ENCODE measurements around the gene RBFOX2.

The RBFOX2 gene

GRCh38 chr22:36016684-36017083 lies 11.9 kb downstream of the RBFOX2 start:
- H3K4me3 ChIP-seq (ENCODE audit: low read depth, low read length) = no peak overlapping the region
- DNase-seq (ENCODE audit: low read depth) = no peak
- no peak for TF ChIP-seq MAX (IDR thresholded peaks at IDR 0.05; ENCODE audit: low read depth, low read length)
- no peak for TF ChIP-seq CTCF (IDR thresholded peaks at IDR 0.05; ENCODE audit: low read depth, low read length)
- no peak for TF ChIP-seq MYC (IDR thresholded peaks at IDR 0.05; ENCODE audit: low read depth, low read length)
- TF ChIP-seq POLR2A (IDR thresholded peaks at IDR 0.05; ENCODE audit: extremely low read depth, insufficient read length) = no peak

GRCh38 chr22:36015811-36016529 lies 12.7 kb downstream of the RBFOX2 start:
- no peak overlapping the region for H3K4me3 ChIP-seq (ENCODE audit: low read depth, low read length)
- TF ChIP-seq POLR2A (IDR thresholded peaks at IDR 0.05; ENCODE audit: extremely low read depth, insufficient read length) = no peak
- TF ChIP-seq CTCF (IDR thresholded peaks at IDR 0.05; ENCODE audit: low read depth, low read length) = no peak
- no peak for TF ChIP-seq MYC (IDR thresholded peaks at IDR 0.05; ENCODE audit: low read depth, low read length)
- no peak for TF ChIP-seq MAX (IDR thresholded peaks at IDR 0.05; ENCODE audit: low read depth, low read length)
- DNase-seq (ENCODE audit: low read depth) = no peak

- no peak for DNase-seq (ENCODE audit: low read depth)
- H3K4me3 ChIP-seq (ENCODE audit: low read depth, low read length) = no peak overlapping the region
- TF ChIP-seq MAX (IDR thresholded peaks at IDR 0.05; ENCODE audit: low read depth, low read length) (no peak), MYC (IDR thresholded peaks at IDR 0.05; ENCODE audit: low read depth, low read length) (no peak), CTCF (IDR thresholded peaks at IDR 0.05; ENCODE audit: low read depth, low read length) (no peak), POLR2A (IDR thresholded peaks at IDR 0.05; ENCODE audit: extremely low read depth, insufficient read length) (no peak)
These were observed 13.3 kb downstream of the RBFOX2 start for GRCh38 chr22:36015155-36015810.

- no peak for DNase-seq (ENCODE audit: low read depth)
- H3K4me3 ChIP-seq (ENCODE audit: low read depth, low read length) = no peak overlapping the region
- no peak for TF ChIP-seq MAX (IDR thresholded peaks at IDR 0.05; ENCODE audit: low read depth, low read length)
- no peak for TF ChIP-seq CTCF (IDR thresholded peaks at IDR 0.05; ENCODE audit: low read depth, low read length)
- no peak for TF ChIP-seq MYC (IDR thresholded peaks at IDR 0.05; ENCODE audit: low read depth, low read length)
- no peak for TF ChIP-seq POLR2A (IDR thresholded peaks at IDR 0.05; ENCODE audit: extremely low read depth, insufficient read length)
These were observed 14.0 kb downstream of the RBFOX2 start for GRCh38 chr22:36014546-36015074.

GRCh38 chr22:36012332-36012731 lies 16.3 kb downstream of the RBFOX2 start:
- no peak overlapping the region for H3K4me3 ChIP-seq (ENCODE audit: low read depth, low read length)
- DNase-seq (ENCODE audit: low read depth) = no peak
- TF ChIP-seq MAX (IDR thresholded peaks at IDR 0.05; ENCODE audit: low read depth, low read length) (no peak), POLR2A (IDR thresholded peaks at IDR 0.05; ENCODE audit: extremely low read depth, insufficient read length) (no peak), MYC (IDR thresholded peaks at IDR 0.05; ENCODE audit: low read depth, low read length) (no peak), CTCF (IDR thresholded peaks at IDR 0.05; ENCODE audit: low read depth, low read length) (no peak)
